Measurements from ENCODE around the gene NCAPD2.
"Not testable (repeated sequence)": the region's sequence is repeated elsewhere in the genome, so short reads cannot be mapped to it uniquely, and the experiment has no call there.

Gene NCAPD2

GRCh38 chr12:6465467-6466183 lies 28.3 kb upstream of the NCAPD2 start:
- DNase-seq: no peak

- no peak for DNase-seq
Measured at GRCh38 chr12:6466184-6466573, 27.7 kb upstream of the NCAPD2 start.

- DNase-seq: not testable (repeated sequence)
Measured at GRCh38 chr12:6466751-6467150, 27.2 kb upstream of the NCAPD2 start.

GRCh38 chr12:6467571-6468282 lies 26.2 kb upstream of the NCAPD2 start:
- not testable (repeated sequence) for DNase-seq

- DNase-seq: no peak
Measured at GRCh38 chr12:6468283-6468575, 25.7 kb upstream of the NCAPD2 start.

- no peak for DNase-seq
Measured at GRCh38 chr12:6469092-6469491, 24.8 kb upstream of the NCAPD2 start.

GRCh38 chr12:6469609-6470374 lies 24.1 kb upstream of the NCAPD2 start:
- no peak for DNase-seq

- peak; percentile 96 for DNase-seq
Measured at GRCh38 chr12:6470375-6471163, 23.3 kb upstream of the NCAPD2 start, which contains the start of gene VAMP1. Gene VAMP1 (minus strand): TSS chr12:6470677. CDS start chr12:6470531, 146 bp downstream.

GRCh38 chr12:6471989-6472360 lies 21.9 kb upstream of the NCAPD2 start:
- DNase-seq: no peak

GRCh38 chr12:6472491-6472890 lies 21.4 kb upstream of the NCAPD2 start:
- no peak for DNase-seq

- not testable (repeated sequence) for DNase-seq
Measured at GRCh38 chr12:6475233-6475975, 18.5 kb upstream of the NCAPD2 start.

GRCh38 chr12:6476489-6476888 lies 17.4 kb upstream of the NCAPD2 start:
- DNase-seq: no peak

GRCh38 chr12:6477601-6478377 lies 16.1 kb upstream of the NCAPD2 start:
- not testable (repeated sequence) for DNase-seq

- no peak for DNase-seq
Measured at GRCh38 chr12:6478416-6478815, 15.5 kb upstream of the NCAPD2 start.

- DNase-seq: no peak
Measured at GRCh38 chr12:6488240-6488639, 5.7 kb upstream of the NCAPD2 start.

- no peak for DNase-seq
Measured at GRCh38 chr12:6489449-6489848, 4.5 kb upstream of the NCAPD2 start.

- not testable (repeated sequence) for DNase-seq
Measured at GRCh38 chr12:6490673-6491072, 3.2 kb upstream of the NCAPD2 start.

GRCh38 chr12:6492838-6493496 lies 935 bp upstream of the NCAPD2 start, which contains the start of gene MRPL51:
Gene MRPL51 (minus strand): TSS chr12:6493262. CDS start chr12:6493136, 126 bp downstream.
- peak; percentile 93 for DNase-seq

- no peak for DNase-seq
Measured at GRCh38 chr12:6494258-6494743, 399 bp downstream of the NCAPD2 start.

- DNase-seq: no peak
Measured at GRCh38 chr12:6494968-6495367, 1.1 kb downstream of the NCAPD2 start.

GRCh38 chr12:6497291-6497690 lies 3.4 kb downstream of the NCAPD2 start:
- DNase-seq: not testable (repeated sequence)
